ENCODE measurements around the gene IL1RL1. TPM values are rescaled to one million over a fixed set of nuclear protein-coding genes. Genes with fewer than 3 reads are reported as not detected.

Gene IL1RL1
- total RNA-seq, 1 donor = under 0.01 TPM

- TF ChIP-seq CTCF (IDR thresholded peaks at IDR 0.05; ENCODE audit: extremely low read depth, low read depth, low read length) = no peak
- Histone ChIP-seq H2AFZ (ENCODE audit: low read length) (no peak overlapping the region), H3K4me2 (ENCODE audit: insufficient read depth, low read length) (no peak overlapping the region), H3K4me1 (ENCODE audit: insufficient read depth, low read length) (no peaks in the 10 kb centered on the region), H3K27me3 (ENCODE audit: insufficient read depth, low read length) (peaks cover 29% of the 10 kb centered on the region), H3K4me3 (ENCODE audit: insufficient read depth, low read length) (no peak overlapping the region), H3K9me3 (ENCODE audit: low read depth, low read length) (no peaks in the 10 kb centered on the region), H3K27ac (ENCODE audit: low read depth, low read length) (no peak overlapping the region), H3K79me2 (ENCODE audit: insufficient read depth, low read length) (no peaks in the 10 kb centered on the region), H3K36me3 (ENCODE audit: insufficient read depth, low read length) (no peaks in the 10 kb centered on the region), H4K20me1 (ENCODE audit: insufficient read depth, low read length) (no peaks in the 10 kb centered on the region)
- no peak for DNase-seq (ENCODE audit: insufficient read length, low spot score, missing footprints)
These were observed 13.5 kb upstream of the IL1RL1 start for GRCh38 chr2:102297891-102298290.

- Histone ChIP-seq H4K20me1 (ENCODE audit: insufficient read depth, low read length) (no peaks in the 10 kb centered on the region), H3K4me1 (ENCODE audit: insufficient read depth, low read length) (peaks cover 7% of the 10 kb centered on the region), H3K9me3 (ENCODE audit: low read depth, low read length) (no peaks in the 10 kb centered on the region), H3K27ac (ENCODE audit: low read depth, low read length) (no peak overlapping the region), H3K4me2 (ENCODE audit: insufficient read depth, low read length) (peak overlapping the region; percentile 37), H2AFZ (ENCODE audit: low read length) (no peak overlapping the region), H3K4me3 (ENCODE audit: insufficient read depth, low read length) (no peak overlapping the region), H3K79me2 (ENCODE audit: insufficient read depth, low read length) (no peaks in the 10 kb centered on the region), H3K36me3 (ENCODE audit: insufficient read depth, low read length) (no peaks in the 10 kb centered on the region), H3K27me3 (ENCODE audit: insufficient read depth, low read length) (peaks cover 23% of the 10 kb centered on the region)
- peak; percentile 44 for TF ChIP-seq CTCF (IDR thresholded peaks at IDR 0.05; ENCODE audit: extremely low read depth, low read depth, low read length)
- DNase-seq (ENCODE audit: insufficient read length, low spot score, missing footprints) = no peak
These were observed 9.4 kb upstream of the IL1RL1 start for GRCh38 chr2:102301867-102302362.

- Histone ChIP-seq H3K4me3 (ENCODE audit: insufficient read depth, low read length) (no peak overlapping the region), H3K27ac (ENCODE audit: low read depth, low read length) (no peak overlapping the region), H3K79me2 (ENCODE audit: insufficient read depth, low read length) (no peaks in the 10 kb centered on the region), H3K4me2 (ENCODE audit: insufficient read depth, low read length) (no peak overlapping the region), H3K4me1 (ENCODE audit: insufficient read depth, low read length) (peaks cover 7% of the 10 kb centered on the region), H3K27me3 (ENCODE audit: insufficient read depth, low read length) (peaks cover 18% of the 10 kb centered on the region), H4K20me1 (ENCODE audit: insufficient read depth, low read length) (no peaks in the 10 kb centered on the region), H3K9me3 (ENCODE audit: low read depth, low read length) (no peaks in the 10 kb centered on the region), H3K36me3 (ENCODE audit: insufficient read depth, low read length) (no peaks in the 10 kb centered on the region), H2AFZ (ENCODE audit: low read length) (no peak overlapping the region)
- no peak for DNase-seq (ENCODE audit: insufficient read length, low spot score, missing footprints)
- no peak for TF ChIP-seq CTCF (IDR thresholded peaks at IDR 0.05; ENCODE audit: extremely low read depth, low read depth, low read length)
These were observed 8.9 kb upstream of the IL1RL1 start for GRCh38 chr2:102302458-102302857.

- TF ChIP-seq CTCF (IDR thresholded peaks at IDR 0.05; ENCODE audit: extremely low read depth, low read depth, low read length) = no peak
- Histone ChIP-seq H3K79me2 (ENCODE audit: insufficient read depth, low read length) (no peaks in the 10 kb centered on the region), H3K27ac (ENCODE audit: low read depth, low read length) (no peak overlapping the region), H3K27me3 (ENCODE audit: insufficient read depth, low read length) (peaks cover 29% of the 10 kb centered on the region), H3K4me1 (ENCODE audit: insufficient read depth, low read length) (peaks cover 7% of the 10 kb centered on the region), H3K9me3 (ENCODE audit: low read depth, low read length) (no peaks in the 10 kb centered on the region), H3K4me3 (ENCODE audit: insufficient read depth, low read length) (no peak overlapping the region), H3K36me3 (ENCODE audit: insufficient read depth, low read length) (no peaks in the 10 kb centered on the region), H2AFZ (ENCODE audit: low read length) (no peak overlapping the region), H4K20me1 (ENCODE audit: insufficient read depth, low read length) (no peaks in the 10 kb centered on the region), H3K4me2 (ENCODE audit: insufficient read depth, low read length) (no peak overlapping the region)
- no peak for DNase-seq (ENCODE audit: insufficient read length, low spot score, missing footprints)
These were observed 7.8 kb upstream of the IL1RL1 start for GRCh38 chr2:102303589-102303988.

Measured in osteoblast (primary cell).